ENCODE data around the gene LIN37.
"Not testable (repeated sequence)": the region's sequence is repeated elsewhere in the genome, so short reads cannot be mapped to it uniquely, and the experiment has no call there.

The LIN37 gene

DNA sequence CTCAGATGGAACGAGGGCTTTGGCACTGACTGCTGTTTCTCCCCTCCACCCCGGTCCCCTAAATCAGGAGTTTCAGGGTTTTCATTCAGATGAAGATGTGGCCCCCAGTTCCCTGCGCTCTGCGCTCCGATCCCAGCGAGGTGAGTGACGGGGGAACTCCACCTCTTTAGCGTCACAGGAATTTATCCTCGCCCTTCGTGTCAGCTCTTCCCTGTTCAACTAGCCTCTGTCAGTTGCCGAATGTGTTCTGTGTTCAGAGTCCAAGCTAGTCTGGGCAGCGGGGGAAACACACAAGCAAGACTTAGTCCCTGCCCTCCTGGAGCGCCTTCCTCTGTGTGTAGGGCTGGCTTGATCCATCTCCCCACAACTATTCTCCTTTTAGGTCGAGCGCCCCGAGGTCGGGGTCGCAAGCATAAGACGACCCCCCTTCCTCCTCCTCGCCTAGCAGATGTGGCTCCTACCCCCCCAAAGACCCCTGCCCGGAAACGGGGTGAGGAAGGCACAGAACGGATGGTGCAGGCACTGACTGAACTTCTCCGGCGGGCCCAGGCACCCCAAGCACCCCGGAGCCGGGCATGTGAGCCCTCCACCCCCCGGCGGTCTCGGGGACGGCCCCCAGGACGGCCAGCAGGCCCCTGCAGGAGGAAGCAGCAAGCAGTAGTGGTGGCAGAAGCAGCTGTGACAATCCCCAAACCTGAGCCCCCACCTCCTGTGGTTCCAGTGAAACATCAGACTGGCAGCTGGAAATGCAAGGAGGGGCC is 28.8 kb upstream of the LIN37 start:
- no peak for DNase-seq (ENCODE audit: low spot score)
- no peak for FAIRE-seq

DNA sequence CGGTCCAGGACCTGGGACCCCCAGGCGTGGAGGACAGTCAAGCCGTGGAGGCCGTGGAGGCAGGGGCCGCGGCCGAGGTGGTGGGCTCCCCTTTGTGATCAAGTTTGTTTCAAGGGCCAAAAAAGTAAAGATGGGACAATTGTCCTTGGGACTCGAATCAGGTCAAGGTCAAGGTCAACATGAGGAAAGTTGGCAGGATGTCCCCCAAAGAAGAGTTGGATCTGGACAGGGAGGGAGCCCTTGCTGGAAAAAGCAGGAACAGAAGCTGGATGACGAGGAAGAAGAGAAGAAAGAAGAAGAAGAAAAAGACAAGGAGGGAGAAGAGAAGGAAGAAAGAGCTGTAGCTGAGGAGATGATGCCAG is 28.2 kb upstream of the LIN37 start:
- no peak for FAIRE-seq

DNA sequence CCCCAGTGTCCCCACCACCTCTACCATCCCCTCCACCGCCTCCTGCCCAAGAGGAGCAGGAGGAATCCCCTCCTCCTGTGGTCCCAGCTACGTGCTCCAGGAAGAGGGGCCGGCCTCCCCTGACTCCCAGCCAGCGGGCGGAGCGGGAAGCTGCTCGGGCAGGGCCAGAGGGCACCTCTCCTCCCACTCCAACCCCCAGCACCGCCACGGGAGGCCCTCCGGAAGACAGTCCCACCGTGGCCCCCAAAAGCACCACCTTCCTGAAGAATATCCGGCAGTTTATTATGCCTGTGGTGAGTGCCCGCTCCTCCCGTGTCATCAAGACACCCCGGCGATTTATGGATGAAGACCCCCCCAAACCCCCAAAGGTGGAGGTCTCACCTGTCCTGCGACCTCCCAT is 27.7 kb upstream of the LIN37 start:
- FAIRE-seq (no peak), DNase-seq (ENCODE audit: low spot score) (no peak)

More for the DNA sequence above, 28.2 kb upstream of the LIN37 start:
- no peak for DNase-seq (ENCODE audit: low spot score)

DNA sequence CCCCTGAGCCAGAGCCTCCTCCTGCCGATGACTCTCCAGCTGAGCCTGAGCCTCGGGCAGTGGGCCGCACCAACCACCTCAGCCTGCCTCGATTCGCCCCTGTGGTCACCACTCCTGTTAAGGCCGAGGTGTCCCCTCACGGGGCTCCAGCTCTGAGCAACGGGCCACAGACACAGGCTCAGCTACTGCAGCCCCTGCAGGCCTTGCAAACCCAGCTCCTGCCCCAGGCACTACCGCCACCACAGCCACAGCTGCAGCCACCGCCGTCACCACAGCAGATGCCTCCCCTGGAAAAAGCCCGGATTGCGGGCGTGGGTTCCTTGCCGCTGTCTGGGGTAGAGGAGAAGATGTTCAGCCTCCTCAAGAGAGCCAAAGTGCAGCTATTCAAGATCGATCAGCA is 27.0 kb upstream of the LIN37 start:
- no peak for FAIRE-seq
- DNase-seq (ENCODE audit: low spot score): no peak

DNA sequence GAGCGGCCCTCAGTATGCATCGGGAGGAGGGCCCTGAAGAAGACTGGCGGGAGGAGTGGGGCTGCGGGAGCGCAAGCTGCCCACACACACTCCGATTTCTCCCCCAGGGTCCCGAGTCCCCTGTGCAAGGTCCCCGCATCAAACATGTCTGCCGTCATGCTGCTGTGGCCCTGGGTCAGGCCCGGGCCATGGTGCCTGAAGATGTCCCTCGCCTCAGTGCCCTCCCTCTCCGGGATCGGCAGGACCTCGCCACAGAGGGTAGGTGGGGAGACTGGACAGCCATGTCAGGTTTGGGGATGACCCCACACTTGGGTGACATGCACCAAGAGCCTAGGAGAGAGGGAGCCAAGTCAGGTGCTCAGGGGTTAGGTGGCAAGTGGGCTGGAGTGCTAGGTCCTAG is 25.9 kb upstream of the LIN37 start:
- no peak for FAIRE-seq
- DNase-seq (ENCODE audit: low spot score): no peak

DNA sequence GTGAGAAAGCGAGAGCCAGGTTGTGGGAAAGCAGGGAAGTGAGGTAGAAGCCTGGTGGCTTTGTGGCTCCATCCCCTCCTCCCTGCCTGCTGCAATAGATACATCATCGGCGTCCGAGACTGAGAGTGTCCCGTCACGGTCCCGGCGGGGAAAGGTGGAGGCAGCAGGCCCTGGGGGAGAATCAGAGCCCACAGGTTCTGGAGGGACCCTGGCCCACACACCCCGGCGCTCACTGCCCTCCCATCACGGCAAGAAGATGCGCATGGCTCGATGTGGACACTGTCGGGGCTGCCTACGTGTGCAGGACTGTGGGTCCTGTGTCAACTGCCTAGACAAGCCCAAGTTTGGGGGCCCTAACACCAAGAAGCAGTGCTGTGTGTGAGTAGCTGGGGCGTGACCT is 25.5 kb upstream of the LIN37 start:
- FAIRE-seq (no peak), DNase-seq (ENCODE audit: low spot score) (no peak)

DNA sequence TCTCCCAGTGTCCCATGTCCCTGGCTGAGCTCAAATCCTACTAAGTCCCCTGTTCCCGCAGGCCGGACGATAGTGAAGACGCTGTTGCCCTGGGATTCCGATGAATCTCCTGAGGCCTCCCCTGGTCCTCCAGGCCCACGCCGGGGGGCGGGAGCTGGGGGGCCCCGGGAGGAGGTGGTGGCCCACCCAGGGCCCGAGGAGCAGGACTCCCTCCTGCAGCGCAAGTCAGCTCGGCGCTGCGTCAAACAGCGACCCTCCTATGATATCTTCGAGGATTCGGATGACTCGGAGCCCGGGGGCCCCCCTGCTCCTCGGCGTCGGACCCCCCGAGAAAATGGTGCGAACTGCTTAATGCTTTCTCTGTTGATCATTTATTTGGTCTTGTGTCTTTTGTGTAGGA is 24.7 kb upstream of the LIN37 start:
- FAIRE-seq (no peak), DNase-seq (ENCODE audit: low spot score) (no peak)

DNA sequence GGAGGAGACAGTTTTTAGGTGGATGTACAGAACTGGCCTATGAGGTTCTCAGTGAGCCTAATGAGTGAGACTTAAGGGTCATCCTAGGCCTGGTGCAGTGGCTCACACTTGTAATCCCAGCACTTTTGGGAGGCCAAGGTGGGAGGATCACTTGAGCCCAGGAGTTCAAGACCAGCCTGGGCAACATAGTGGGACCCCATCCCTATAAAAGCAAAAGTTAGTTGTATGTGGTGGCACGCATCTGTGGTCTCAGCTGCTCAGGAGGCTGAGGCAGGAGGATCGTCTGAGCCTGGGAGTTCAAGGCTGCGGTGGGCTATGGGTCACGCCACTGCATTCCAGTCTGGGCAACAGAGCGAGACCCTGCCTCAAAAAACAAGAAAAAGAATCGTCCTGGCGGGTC is 24.2 kb upstream of the LIN37 start:
- DNase-seq (ENCODE audit: low spot score); FAIRE-seq: not testable (repeated sequence)

DNA sequence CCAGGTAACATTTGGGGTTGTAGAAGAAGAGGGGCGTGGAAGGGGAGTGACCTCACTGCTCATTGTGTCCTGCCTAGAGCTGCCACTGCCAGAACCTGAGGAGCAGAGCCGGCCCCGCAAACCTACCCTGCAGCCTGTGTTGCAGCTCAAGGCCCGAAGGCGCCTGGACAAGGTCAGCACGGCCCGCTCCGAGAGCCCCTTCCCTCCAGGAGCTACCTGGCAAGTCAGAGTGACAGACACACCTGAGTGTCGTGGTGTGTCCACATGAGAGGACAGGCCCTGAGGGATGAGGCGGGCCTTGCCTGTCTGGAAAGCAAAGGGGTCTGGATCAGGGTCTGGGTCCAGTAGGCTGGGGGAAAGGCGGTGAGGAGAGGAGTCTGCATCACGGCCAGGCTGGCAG is 23.8 kb upstream of the LIN37 start:
- no peak for DNase-seq (ENCODE audit: low spot score)

DNA sequence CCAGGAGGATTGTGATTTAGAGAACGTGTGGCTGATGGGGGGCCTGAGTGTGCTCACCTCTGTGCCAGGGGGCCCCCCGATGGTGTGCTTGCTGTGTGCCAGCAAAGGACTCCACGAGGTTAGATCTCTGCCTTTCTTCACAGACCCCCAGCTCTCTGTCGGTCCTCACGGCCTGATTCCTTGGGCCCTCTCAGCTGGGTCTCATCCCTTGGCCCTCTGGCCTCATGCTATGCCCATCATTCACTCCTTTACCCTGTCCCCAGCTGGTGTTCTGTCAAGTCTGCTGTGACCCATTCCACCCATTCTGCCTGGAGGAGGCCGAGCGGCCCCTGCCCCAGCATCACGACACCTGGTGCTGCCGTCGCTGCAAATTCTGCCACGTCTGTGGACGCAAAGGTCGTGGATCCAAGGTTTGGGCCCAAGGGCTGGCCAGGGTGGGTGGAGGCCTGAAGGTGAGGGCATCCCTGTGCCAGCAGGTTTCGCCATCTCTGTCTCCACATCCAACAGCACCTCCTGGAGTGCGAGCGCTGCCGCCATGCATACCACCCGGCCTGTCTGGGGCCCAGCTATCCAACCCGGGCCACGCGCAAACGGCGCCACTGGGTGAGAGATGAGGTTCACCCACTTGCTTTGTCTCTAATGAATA is 23.0 kb upstream of the LIN37 start:
- FAIRE-seq: no peak

More for the DNA sequence above, 23.8 kb upstream of the LIN37 start:
- no peak for FAIRE-seq

DNA sequence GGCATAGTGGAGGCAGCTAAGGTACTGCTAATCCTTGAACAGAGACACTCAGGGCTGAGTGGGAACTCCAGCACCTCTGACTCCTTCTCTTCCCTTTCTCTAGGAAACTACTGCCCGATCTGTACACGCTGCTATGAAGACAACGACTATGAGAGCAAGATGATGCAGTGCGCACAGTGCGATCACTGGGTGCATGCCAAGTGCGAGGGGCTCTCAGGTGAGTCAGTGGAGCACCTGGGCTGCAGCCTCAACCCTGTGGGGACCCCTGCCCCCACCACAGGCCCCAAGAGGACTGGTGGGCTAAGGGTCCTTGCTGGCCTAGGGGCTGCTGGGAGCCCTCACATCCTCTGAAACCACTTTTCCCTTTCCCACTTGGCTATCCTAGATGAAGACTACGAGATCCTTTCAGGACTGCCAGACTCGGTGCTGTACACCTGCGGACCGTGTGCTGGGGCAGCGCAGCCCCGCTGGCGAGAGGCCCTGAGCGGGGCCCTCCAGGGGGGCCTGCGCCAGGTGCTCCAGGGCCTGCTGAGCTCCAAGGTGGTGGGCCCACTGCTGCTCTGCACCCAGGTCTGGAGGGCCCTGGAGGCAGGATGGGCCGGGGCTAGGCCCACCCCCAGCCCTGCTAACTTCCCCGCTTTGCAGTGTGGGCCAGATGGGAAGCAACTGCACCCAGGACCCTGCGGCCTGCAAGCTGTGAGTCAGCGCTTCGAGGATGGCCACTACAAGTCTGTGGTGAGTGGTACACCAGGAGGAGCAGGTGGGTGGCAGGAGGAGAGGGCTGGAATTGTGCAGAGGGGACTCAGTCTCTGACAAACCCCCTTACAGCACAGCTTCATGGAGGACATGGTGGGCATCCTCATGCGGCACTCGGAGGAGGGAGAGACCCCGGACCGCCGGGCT is 21.1 kb upstream of the LIN37 start:
- FAIRE-seq (no peak), DNase-seq (ENCODE audit: low spot score) (no peak)

More for the DNA sequence above, 23.0 kb upstream of the LIN37 start:
- no peak for DNase-seq (ENCODE audit: low spot score)

DNA sequence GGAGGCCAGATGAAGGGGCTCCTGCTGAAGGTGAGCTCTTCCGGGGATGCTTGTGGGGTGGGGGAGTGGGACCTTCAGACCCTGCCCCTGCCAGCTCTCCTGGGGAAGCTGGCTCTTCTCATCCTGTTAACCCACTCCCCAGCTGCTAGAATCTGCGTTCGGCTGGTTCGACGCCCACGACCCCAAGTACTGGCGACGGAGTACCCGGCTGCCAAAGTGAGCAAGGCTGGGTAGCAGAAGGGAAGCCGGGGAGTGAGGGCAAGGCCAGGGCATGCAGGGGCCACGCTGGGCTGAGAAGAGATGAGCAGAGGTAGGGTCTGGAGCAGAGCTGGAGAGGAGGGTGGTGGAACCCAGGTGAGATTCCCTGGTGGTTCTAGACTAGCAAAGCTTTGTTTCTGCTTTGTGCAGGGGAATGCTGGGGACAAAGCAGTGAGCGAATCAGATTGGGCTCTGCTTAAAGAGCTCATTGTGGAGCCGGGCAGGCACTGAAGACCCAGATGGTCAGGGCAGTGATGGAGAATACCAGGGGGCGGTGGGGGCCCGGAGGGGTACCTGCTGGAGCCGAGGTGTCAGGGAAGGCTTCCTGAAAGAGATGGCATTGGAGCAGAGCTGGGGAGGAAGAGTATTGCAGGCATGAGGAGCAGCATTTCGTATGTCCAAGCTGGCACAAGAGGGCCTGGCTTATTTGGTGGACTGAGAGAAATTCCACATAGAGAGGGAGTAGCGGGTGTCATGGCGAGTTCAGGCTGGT is 20.2 kb upstream of the LIN37 start:
- FAIRE-seq: no peak

DNA sequence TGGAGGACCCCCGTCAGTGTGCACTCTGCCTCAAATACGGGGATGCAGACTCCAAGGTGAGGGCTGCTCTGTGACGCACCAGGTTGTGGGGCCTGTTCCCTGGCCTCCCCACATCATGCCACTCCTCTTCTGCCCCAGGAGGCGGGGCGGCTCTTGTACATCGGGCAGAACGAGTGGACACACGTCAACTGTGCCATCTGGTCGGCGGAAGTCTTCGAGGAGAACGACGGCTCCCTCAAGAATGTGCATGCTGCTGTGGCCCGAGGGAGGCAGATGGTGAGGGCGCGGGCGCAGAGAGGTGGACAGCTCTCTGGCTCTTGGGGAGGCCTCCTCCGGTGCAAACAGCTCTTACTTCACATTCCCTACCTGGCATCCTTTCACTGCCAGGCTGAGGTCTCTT is 19.4 kb upstream of the LIN37 start:
- no peak for FAIRE-seq
- no peak for DNase-seq (ENCODE audit: low spot score)

More for the DNA sequence above, 20.2 kb upstream of the LIN37 start:
- DNase-seq (ENCODE audit: low spot score): no peak

DNA sequence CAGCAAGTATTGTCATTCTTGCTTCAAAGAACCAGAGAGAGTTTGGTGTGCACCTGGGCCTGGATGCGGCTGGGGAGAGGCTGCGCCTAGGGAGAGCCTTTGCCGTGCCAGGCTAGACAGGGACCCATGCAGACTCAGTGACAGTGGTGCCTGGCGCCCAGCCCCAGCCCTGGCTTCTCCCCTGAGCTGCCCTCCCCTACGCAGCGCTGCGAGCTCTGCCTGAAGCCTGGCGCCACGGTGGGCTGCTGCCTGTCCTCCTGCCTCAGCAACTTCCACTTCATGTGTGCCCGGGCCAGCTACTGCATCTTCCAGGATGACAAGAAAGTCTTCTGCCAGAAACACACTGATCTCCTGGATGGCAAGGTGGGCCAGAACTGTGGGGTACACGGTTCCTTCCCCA is 18.6 kb upstream of the LIN37 start:
- DNase-seq (ENCODE audit: low spot score) (no peak), FAIRE-seq (no peak)

DNA sequence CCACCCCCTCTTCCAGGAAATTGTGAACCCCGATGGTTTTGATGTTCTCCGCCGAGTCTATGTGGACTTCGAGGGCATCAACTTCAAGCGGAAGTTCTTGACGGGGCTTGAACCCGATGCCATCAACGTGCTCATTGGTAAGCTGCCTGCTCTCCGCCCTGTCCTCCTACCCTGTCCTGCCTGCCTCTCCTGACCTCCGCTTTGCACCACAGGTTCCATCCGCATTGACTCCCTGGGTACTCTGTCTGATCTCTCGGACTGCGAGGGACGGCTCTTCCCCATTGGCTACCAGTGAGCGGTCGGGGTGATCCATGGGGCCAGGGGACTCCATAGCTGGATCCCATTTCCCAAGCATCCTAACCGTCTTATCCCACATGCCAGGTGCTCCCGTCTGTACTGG is 18.1 kb upstream of the LIN37 start:
- no peak for FAIRE-seq

DNA sequence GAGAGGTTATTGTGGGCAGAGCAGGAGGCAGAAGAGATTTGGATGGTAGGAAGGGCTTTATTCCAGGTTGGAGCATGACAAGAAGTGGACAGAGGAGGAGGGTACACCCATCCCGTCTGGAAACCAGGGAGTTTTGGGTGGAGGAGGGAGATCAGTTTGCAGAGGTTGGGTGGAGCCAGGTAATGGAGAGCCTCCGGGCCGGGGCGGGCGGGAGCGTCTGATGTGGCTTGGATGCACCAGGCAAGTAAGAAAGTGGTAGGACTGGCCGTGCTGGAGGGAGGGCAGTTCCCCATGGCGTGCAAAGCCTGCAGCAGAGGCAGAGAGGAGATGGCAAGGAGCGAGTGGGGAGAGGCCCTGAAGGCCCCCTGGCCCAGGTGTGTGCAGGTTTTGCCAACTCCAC is 17.0 kb upstream of the LIN37 start:
- DNase-seq (ENCODE audit: low spot score): no peak
- no peak for FAIRE-seq

More for the DNA sequence above, 18.1 kb upstream of the LIN37 start:
- DNase-seq (ENCODE audit: low spot score): no peak

DNA sequence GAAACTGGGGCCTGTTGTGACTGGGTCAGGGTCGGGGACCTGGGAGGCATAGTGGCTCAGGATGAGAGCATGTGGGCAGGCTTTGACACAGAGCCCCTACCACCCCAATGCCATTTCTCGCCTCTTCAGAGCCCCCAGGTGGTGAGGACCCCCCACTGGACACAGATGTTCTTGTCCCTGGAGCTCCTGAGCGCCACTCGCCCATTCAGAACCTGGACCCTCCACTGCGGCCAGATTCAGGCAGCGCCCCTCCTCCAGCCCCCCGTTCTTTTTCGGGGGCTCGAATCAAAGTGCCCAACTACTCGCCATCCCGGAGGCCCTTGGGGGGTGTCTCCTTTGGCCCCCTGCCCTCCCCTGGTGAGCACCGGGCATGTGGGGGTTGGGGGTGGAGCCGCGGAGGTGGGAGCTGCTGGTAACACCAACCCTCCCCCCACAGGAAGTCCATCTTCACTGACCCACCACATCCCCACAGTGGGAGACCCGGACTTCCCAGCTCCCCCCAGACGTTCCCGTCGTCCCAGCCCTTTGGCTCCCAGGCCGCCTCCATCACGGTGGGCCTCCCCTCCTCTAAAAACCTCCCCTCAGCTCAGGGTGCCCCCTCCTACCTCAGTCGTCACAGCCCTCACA is 16.5 kb upstream of the LIN37 start:
- FAIRE-seq (no peak), DNase-seq (ENCODE audit: low spot score) (no peak)

DNA sequence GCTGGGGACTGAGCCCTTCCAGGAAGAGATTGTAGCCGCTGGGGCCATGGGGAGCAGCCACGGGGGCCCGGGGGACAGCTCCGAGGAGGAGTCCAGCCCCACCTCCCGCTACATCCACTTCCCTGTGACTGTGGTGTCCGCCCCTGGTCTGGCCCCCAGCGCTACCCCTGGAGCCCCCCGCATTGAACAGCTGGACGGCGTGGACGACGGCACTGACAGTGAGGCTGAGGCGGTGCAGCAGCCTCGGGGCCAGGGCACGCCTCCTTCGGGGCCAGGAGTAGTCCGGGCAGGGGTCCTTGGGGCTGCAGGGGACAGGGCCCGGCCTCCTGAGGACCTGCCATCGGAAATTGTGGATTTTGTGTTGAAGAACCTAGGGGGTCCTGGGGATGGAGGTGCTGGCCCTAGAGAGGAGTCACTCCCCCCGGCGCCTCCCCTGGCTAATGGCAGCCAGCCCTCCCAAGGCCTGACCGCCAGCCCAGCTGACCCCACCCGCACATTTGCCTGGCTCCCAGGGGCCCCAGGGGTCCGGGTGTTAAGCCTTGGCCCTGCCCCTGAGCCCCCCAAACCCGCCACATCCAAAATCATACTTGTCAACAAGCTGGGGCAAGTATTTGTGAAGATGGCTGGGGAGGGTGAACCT is 15.7 kb upstream of the LIN37 start:
- DNase-seq (ENCODE audit: low spot score): no peak
- FAIRE-seq: no peak

DNA sequence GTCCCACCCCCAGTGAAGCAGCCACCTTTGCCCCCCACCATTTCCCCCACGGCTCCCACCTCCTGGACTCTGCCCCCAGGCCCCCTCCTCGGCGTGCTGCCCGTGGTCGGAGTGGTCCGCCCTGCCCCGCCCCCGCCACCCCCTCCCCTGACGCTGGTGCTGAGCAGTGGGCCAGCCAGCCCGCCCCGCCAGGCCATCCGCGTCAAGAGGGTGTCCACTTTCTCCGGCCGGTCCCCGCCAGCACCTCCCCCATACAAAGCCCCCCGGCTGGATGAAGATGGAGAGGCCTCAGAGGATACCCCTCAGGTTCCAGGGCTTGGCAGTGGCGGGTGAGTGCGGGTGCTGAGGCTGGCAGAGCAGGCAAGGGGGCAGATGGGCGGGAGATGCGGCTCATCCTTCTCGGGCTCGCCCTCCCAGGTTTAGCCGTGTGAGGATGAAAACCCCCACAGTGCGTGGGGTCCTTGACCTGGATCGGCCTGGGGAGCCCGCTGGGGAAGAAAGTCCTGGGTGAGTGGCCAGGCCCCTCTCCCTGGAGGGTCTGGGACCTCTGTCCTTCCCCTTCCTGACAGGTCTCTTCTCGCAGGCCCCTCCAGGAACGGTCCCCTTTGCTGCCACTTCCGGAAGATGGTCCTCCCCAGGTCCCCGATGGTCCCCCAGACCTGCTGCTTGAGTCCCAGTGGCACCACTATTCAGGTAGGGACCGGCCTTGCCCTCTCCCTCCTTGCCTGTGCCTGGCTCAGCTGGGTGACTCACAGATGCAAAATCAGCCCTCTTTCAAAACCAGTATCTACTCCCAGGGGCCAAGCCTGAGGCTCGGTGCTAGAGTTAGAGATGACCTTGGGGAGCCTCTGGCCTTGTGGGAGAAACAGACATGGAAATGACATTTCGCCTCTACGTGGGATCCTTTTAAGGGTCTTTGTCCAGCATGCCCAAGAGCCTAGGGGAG is 14.9 kb upstream of the LIN37 start:
- FAIRE-seq: no peak
- DNase-seq (ENCODE audit: low spot score): no peak
